Left cardiac atrium (tissue), 4 donors: ENCODE measurements around the gene PITX1. TPM values are rescaled to one million over a fixed set of nuclear protein-coding genes. Genes with fewer than 3 reads are reported as not detected.
"Not testable (repeated sequence)": the region's sequence is repeated elsewhere in the genome, so short reads cannot be mapped to it uniquely, and the experiment has no call there.

Experiments
- ATAC-seq, 2 donors: fragments of 200-7000 bp; cut with Tn5 transposase; one replicate each; pipeline ENCODE4 v1.9.1; 2020; ENCODE audit warnings: mild to moderate bottlenecking in 2 of 2, moderate library complexity in 2 of 2
- DNase-seq: peaks from one replicate; pipeline ENCODE4 v3.0.0-alpha.2; 2020
- intact Hi-C, 2 donors: fragments of 100-400 bp; cut with DNase I; formaldehyde crosslinking; loops; one replicate each; pipeline versions ENCODE4 v1.14.1 to v1.15.1; 2022 to 2023
- long read RNA-seq: library from polyadenylated mRNA; unstranded; transcript quantifications from one replicate; pipeline ENCODE4 v2.0.0, GENCODE V29; 2021
- total RNA-seq, 2 donors: library from RNA; stranded (reverse); fragmentation: NEBNext Ultra II Directional; extraction: Animal tissue kit (Norgen Biotek cat#: 25700); gene quantifications; one replicate each; pipeline ENCODE4 v1.2.1, GENCODE V29; 2021
- donor health status: DM: no; HTN: yes; CAD: no.
- donor health status: DM: no; HTN: yes; CAD: no; lungs with severe emphysema.
- donor health status: DM: yes; HTN: yes; CAD: no.
- donor health status: Dilated cardiomyopathy.

Gene PITX1
- not detected for total RNA-seq
- long read RNA-seq = 0 reads

DNA sequence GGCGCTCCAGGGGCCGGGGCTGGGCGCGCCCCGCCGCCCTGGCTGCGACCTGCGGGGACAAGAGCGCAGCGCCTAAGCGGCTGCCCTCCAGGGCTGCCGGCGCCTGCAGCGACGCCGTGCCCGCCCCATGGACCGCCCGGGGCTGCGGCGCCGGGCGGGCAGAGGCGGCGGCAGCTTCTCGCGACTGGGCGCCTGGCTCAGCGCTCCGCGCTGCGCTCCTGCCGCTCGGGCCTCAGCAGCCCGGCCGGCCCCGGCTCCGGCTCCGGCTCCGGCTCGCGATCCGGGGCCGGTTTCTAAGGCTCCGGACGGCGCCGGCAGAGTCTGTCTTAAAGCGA lies at the start of gene PITX1:
Gene PITX1 (minus strand): TSS at position 328 of the 335 bp plus-strand sequence. CDS start 347 bp downstream, outside the sequence.
- peak; percentile 13 to 42 for ATAC-seq
- DNase-seq = no peak
- intact Hi-C loops = no loop called here

DNA sequence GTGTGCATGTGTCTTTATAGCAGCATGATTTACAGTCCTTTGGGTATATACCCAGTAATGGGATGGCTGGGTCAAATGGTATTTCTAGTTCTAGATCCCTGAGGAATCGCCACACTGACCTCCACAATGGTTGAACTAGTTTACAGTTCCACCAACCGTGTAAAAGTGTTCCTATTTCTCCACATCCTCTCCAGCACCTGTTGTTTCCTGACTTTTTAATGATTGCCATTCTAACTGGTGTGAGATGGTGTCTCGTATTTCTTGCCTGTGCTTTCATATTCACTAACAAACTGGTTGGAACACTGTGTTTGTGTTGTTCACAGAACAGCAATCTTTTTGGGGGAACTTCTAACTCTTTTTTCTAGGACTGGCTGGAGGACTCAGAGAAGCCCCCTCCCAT lies 49.3 kb upstream of the PITX1 start:
- ATAC-seq, DNase-seq, intact Hi-C loops: not testable (repeated sequence)

DNA sequence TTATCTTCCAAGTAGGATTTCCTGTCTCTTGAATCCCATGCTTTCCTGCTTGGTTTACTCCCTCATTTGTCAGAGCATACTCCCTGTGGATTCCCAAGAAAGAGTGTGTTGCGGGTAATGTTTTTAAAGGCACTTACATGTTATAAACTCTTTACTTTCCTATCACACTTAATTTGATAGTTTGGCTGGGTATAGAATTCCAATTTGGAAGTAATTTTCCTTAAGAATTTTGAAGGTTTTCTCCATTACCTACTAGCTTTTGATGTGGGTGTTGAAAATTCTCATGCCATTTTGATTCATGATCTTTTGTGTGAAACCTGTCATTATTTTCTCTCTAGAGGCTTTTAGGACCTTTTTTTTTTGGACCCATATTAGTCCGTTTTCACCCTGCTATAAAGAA lies 47.2 kb upstream of the PITX1 start:
- intact Hi-C loops = no loop called here
- DNase-seq = no peak
- no peak for ATAC-seq

DNA sequence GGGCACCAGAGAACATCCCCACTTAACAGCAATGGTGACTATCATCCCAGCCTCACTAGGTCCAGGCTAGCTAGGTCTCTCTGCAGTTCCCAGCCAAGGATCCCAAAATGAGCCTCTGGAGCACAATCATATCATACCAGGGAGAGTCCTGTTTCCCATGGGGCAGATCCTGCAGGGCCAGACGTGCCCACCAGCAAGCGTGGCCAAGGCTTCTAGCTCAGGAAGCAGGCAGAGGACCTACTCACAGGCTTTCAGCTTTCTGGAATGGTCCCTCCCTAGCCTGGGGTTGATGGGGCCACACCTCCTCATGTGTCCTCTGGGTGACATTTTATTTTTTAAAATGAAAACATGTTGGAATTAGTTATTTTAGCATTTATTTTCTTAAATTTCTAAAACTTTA lies 45.7 kb upstream of the PITX1 start:
- ATAC-seq (no peak), DNase-seq (no peak)
- intact Hi-C loops = no loop called here

DNA sequence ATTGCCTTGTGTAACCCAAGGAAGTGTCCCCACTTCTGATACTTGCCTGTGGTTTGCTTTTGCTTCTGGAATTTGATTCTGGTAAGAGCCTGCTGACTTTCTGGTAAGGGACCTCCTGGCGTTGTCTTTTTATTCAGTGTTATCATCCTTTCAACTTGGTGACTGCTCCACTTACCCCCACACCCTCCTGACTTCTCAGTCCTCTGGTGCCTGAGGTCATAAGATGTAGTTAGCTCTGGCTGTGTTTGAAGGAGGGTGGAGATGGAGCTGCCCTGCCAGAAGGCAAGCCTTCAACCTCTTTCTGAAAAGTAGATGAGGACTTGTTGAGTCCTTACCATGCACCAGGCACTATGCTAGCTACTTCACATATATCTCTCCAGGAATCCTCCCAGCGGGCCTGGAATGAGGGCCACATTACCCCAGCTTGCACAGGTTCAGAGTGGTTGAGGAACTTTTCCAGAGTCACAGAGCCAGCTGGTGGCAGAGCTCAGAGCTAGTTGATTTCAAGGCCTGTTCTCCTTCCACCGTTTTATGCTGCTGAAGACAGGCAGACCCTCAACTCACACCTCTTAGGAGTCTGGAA lies 45.2 kb upstream of the PITX1 start:
- ATAC-seq (no peak), DNase-seq (no peak)
- intact Hi-C loops = no loop called here

DNA sequence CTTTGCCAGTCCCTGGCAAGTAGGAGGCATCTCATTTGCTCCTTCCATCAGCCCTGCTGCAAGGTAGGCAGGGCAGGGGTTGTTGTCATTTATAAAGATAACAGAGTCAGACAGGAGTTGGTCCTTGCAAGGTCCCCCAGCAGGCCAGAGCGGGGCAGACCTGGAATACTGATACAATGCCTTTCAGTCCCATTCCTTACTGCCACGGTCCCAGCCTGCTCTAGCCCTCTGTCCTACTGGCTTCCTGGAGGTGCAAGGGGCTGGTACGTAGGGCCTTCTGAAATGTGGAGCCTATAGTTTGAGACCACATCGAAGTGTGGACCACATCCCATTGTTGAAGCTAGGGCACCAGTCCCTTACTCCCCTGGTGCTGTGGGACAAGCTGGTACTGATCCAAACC lies 42.8 kb upstream of the PITX1 start:
- ATAC-seq (no peak), DNase-seq (no peak)
- intact Hi-C loops = no loop called here

DNA sequence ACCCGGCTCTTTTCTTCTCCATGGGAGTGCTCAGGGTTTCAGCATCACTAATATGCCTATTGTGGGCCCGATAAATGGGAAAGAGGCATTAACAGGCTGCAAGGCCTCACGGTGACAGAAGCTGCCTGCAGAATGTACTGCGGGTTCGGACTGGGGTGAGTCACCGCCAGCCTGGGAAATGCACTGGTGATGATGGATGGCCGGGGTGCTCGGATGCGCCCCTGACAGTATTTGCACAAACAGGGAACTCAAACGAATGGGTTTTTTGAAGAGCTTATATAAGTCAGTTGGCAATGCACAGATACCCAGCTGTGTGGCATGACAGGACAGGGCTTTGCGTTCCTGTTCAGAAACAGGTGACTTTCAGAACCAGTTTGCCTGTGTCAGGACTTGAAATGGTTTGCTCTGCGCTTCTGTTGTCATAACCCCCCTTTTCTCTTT lies 42.0 kb upstream of the PITX1 start:
- DNase-seq (no peak), ATAC-seq (no peak)
- intact Hi-C loops = no loop called here

DNA sequence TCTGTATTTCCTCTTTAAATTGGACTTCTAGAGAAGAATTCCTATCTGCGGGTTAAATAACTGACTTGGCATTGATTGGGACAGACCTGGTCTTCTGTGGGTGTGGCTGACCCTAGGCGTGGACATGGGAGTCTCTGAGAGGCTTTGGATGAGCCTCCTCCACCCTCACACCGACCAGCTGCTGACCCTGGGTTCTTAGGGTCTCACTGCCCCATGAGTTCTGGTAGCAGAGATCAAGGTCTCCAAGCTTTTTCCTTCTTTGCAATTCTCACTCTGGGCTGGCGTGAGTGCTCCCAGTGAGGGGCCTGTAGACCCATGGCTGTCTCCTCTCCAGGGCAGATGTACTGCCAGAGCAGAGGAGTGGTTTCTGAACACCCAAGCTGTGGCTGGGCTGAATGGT lies 41.6 kb upstream of the PITX1 start:
- intact Hi-C loops = no loop called here
- DNase-seq = no peak
- no peak for ATAC-seq

DNA sequence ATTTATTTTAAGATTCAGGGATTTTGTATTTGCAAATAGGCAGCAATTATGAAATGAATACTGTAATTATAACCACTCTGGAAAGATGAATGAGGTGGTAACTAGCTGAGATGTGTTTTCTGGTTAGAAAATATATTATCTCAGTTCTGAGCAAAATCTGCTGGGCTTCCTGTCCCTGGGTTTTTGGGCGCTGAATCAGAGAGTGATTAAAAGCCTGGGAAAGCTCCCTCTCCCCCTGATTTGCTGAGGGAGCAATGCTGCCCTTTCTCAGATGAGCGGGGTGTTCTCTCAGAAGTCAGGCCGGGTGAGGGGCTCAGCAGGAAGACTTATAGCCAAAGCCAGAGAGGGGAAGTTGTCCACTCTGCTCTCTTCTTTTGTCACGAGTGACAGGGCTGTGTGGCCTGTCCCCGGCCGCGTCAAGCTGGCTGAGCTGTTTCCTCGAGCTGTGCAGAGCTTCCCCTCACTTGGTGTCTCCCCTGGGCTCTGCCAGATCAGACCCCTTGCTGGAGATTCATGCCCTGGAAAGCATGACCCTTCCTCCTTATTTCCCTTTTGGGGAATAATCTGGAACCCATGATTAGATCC lies 39.8 kb upstream of the PITX1 start:
- no peak for DNase-seq
- intact Hi-C loops = no loop called here
- ATAC-seq = no peak

DNA sequence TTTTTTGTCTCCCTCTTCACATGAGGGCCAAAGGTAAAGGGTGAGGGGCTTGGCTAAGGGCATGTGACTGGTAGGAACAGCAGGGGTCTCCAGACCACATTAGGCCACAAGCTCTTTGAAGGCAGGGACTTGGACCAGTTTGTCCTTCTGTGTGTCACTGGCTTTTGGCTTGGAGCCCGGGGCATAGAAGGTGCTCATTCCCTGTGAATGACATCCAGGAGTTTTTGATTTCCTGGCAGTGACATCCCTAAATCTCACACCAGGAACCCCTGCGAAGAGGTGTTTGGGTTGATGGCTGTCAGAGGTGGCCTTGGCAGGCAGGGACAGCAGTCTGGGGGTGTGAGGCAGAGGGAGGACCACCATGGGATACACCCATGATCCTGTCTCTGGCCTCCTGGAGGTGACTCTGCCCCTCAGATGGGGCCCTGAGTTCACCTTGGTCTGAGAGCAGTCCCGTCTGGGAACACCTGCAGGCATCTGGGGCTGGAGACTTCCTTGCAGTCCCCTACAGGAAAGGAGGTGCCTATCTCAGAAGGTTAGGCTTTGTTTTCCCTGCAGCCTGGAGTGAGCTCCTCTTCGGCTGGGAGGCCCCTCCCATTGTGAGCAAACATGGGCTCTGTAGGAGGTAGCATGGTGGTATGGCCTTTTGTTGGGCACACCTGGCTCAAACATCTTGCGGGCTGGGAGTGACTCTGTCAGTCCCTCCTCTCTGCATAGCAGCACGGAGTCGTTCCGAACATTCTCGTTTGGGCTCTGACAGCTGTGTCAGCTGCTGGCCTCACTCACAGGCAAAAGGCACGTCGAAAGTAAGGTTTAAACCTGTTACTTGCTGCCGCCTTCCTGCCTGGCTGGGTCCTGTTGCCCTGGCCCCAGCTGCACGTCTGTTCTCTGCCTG lies 38.6 kb upstream of the PITX1 start:
- intact Hi-C loops = no loop called here
- ATAC-seq = no peak

DNA sequence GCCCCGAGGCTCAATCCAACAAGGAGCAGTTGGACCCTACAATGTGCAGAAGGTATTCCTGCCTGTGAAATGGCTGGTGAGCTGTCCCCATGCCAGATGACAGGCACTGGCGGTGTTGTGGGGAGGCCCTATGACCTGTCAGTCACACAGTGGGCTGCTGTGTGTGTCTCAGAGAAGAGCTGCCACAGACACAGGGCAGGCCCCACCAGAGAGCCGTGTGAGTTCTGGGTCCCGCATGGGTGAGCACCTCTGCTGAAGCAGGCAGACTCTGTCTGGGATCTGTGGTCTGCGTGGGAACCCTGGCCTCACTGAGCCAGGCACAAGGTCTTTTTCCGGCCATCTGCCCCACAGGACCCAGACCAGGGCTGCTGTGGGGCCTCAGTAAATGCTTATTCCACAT lies 37.3 kb upstream of the PITX1 start:
- DNase-seq (no peak), ATAC-seq (no peak)
- intact Hi-C loops = no loop called here

More for the DNA sequence above, 38.6 kb upstream of the PITX1 start:
- peak; percentile 7 for DNase-seq

DNA sequence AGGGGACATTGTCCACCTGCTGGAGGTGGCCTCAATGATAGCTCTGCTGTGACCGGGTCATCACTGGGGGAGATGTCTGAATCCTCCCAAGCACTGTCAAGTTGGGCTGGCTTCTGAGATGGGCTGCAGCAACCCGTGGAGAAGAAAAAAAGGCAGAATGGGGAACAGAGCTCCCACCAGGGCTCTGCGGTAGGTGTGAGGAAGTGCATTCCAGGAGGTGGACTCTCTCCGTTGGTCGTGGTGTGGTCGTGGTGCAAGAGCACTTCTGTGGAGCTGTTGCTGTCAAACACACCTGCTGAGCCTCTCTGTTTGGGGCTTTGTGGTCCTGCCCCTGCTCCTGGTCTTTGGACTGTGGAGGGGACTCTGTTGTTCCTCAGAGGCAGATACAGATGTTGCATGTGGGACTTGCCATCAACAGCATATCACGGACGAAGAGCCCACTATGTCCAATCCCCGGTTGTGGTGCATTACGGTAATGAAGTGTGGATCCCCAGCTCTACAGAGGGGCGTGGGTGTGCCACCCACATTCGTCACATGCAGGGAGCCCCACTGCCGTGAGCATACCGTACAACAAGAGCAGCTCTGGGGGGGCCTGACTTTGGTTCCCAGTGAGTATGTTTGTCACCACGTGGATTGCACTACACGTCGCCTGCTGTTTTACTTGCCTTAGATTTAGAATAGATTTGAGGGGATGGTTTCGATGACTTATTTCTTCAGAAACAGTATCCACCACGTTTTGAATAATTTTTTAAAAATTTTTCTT lies 36.0 kb upstream of the PITX1 start:
- intact Hi-C loops = no loop called here
- DNase-seq (no peak), ATAC-seq (no peak)

DNA sequence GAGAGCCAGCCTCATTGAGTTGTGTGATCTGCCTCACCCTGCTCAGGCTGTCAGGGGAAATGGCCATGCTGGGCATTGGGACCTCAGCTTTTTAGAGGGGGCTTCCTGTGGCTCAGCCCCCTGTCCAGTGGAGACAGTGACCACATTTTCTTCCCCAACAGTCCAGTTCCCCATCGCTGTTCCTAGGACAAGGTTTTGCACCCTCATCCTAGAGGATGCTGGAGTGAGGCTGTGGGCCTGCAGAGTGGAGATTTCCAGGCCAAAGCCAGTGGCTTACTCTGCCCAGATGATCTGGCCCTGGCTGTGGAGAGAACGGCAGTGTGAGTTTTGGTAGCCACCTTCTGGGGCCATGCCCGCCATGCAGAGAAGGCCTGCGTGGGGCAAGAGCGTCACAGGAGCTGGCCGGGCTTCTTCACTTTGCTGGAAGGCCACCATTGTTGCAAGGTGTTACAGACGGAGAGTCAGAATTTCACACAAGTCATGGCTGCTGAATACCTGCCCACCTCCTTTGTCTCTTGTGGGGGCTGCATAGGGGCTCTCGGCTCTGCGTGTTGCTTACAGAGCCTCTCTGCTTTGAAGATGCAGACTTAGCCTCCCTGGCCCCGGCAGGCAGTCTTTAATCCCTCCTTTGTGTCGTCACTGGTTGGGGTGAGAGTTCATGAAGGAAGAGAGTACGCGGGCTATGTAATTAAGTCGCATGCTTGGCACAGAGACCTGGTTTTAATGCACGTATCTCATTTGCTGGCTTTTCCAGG lies 35.2 kb upstream of the PITX1 start:
- no peak for ATAC-seq
- DNase-seq = no peak
- intact Hi-C loops = no loop called here

DNA sequence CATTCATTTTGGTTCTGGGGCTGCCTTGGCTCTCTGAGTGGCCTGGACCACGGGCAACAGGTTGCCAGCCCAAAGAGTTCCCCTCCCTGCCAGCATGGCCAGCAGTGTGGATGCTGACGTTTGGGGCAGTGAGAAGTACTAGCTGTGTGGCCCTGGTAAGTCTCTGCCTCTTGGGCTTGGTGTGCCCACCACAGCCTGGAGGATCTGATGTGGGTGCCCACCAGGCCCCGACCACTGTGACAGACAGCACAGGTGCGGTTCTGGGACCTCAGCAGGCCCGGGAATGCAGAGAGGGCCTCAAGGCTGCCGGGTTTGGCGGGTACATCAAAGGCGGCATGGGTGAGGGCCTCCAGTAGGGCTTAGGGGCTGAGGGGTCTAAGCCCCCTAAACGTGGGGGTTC lies 33.6 kb upstream of the PITX1 start:
- DNase-seq = no peak
- intact Hi-C loops = no loop called here

DNA sequence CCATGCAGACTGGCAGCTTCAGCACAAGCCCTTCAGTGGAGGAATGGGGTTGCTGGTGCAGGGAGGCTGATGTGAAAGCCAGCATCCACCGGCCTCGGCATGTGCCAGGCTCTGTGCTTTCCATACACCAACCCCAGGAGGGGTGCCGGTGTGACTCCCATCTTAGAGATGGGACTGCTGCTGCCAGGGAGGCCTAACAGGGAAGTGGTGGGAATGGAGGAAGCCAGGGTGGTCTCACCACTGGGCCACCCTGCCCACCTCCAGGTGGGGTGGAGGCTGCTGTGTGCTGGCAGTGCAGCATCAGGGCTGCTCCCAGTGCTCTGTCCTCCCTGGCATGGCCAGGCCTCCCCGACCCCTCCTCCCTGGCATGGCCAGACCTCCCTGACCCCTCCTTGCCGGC lies 32.8 kb upstream of the PITX1 start:
- DNase-seq = no peak

More for the DNA sequence above, 33.6 kb upstream of the PITX1 start:
- ATAC-seq = no peak

DNA sequence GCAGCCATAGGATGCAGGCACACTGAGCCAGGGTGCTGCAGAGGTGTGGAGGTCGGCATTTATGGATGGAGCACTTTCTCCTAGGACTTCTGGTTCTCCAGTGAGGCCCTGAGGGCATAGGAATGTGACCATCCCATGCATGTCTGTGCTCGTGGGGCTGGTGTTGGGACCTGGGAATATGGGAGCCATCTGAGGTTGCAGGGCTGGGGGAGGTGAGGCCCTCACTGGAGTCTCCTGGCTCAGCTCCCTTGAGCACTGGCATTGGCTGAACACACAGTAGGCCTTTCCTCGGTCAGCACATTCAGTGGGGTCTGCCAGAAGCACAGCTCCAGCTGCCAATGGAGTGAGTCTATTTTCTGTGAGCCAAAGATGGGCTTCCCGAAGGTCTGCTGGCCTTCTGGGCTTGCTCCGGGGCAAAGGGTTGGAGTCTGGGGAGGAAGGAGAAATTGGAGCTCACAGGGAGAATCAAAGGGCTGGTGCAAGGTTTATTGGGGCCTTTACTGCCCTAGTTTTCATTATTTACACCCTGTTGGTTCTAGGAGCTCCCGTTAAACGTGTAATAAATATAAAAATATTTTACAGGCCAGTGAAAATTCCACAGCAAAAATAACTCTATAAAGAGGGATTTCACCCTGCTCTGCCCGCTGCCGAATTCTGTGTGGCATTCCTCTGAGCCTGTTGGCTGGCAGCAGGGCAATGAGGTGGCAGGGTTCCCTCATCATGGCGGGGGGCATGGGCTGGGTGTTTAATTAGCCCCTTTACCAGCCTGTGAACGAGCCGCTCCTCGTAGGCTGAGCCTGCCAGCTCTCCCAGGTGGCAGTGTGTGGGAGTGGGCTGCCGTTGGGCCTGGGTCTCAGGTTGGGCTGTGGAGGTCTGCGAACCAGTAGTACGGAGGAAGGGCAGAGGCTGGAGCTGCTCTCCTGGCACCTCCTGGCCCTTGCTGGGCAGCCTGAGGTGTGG lies 31.6 kb upstream of the PITX1 start:
- no peak for DNase-seq
- no peak for ATAC-seq
- intact Hi-C loops = no loop called here

More for the DNA sequence above, 32.8 kb upstream of the PITX1 start:
- no peak for ATAC-seq
- intact Hi-C loops = no loop called here

DNA sequence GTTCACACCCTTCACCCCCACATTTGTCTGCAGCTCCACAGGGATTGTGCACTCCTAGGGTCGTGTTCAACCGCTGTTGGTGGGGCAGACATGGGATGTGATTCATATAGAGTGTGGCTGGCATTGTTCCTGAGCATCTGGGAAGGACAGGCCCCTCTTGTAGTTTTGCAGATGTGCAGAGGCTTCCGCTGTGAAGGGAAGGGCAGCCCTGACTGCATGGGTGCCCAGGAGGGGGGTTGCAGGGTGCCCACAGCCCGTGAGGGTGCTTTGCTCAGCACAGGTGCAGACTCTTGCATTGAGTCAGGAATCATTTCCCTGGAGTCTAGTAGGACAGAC lies 30.2 kb upstream of the PITX1 start:
- intact Hi-C loops = no loop called here
- no peak for ATAC-seq
- no peak for DNase-seq
